ENCODE measurements around the gene ADGRG6. TPM values are rescaled to one million over a fixed set of nuclear protein-coding genes. Genes with fewer than 3 reads are reported as not detected.

Gene ADGRG6
- total and polyA plus RNA-seq, 10 of the 15 experiments (the other 5 are each of a cell fraction or from before 2014, with no cell fraction given): 0.01 to 0.24 (median 0.13) TPM; not detected in 7

DNA sequence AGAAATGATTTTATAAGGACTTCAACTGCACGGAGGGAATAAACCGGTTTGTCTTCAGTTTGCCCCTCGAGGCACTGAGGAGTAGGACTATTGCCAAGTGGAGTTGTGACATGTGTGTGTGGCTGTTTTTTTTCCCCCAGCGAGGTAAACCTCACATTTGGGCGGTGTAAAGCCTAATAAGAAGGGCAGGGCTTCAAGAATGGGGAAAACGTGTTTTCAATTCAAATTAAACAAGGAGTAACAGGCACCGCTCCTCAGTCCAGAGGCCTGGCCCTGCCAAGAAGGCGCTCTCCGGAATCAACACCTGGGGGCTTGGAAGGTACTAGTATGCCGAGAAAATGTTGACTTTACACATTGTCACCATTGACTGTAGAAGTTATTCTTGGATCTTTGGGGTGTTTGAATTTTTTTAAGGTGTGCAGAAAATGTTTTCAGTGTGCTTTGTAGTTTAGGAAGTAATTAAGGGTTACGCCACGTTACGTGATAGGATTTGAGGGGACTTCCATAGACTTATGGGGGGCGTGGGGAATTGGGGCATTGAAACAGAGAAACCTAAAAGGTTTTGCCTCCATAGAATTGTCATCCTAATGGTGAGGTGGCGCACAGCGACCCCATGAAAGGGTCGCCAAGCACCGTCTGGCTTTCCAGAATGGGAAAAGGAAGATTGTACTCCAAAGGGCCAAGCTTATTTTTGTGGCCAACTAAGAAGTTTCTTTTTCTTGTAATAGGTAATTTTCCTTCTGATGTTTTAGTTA is 791 bp downstream of the ADGRG6 start:
- ChIA-PET SMC1A (ENCODE audit: uncharacterized antibody, unreplicated experiment) (no interaction called here), POLR2A (no interaction called here), RAD21 (ENCODE audit: unreplicated experiment) (no interaction called here), CTCF (no interaction called here)
- in situ Hi-C loops (cut with MboI): no loop called here
- Histone ChIP-seq H3K27me3 (replicated peaks in 1 of 2; ENCODE audit: control insufficient read depth in 2 of 2, insufficient read depth in 2 of 2, low read length in 1 of 2) (peaks cover 2 to 10% of the 10 kb centered on the region in 2 experiments; a peak in 3 of 4 replicates), H3K4me3 (no peak overlapping the region), H2AFZ (ENCODE audit: control insufficient read depth, low read depth, low read length) (no peak overlapping the region), H3K4me1 (ENCODE audit: control insufficient read depth, insufficient read depth, low read length) (no peaks in the 10 kb centered on the region), H3K9ac (ENCODE audit: control insufficient read depth, insufficient read depth, low read length) (no peak overlapping the region), H3K36me3 (ENCODE audit: control insufficient read depth in 2 of 2, insufficient read depth in 2 of 2, low read length in 1 of 2) (no peaks in the 10 kb centered on the region), H3K4me2 (ENCODE audit: control insufficient read depth, insufficient read depth) (no peak overlapping the region), H4K20me1 (ENCODE audit: control insufficient read depth, insufficient read depth) (no peaks in the 10 kb centered on the region), H3K79me2 (ENCODE audit: control insufficient read depth, insufficient read depth, low read length) (no peaks in the 10 kb centered on the region), H3K27ac (ENCODE audit: control insufficient read depth, insufficient read depth) (no peak overlapping the region), H3K9me3 (replicated peaks; ENCODE audit: control insufficient read depth, insufficient read depth, low read length) (no peaks in the 10 kb centered on the region)
- WGBS (ENCODE audit: insufficient coverage, insufficient replicate concordance, low lambda C conversion rate, missing lambda C conversion rate): 61% methylated on average over 18 of the region's 18 CpGs
- ATAC-seq (no peak), FAIRE-seq (no peak), DNase-seq (ENCODE audit: low read depth, low spot score) (no peak)
- BruUV-seq (replicated peaks): no TSS peak
- intact Hi-C loops (cut with micrococcal nuclease; ENCODE audit: unreplicated experiment): no loop called here
- TF ChIP-seq CHD4 (IDR thresholded peaks at IDR 0.05): no peak
- TF ChIP-seq RBBP5 (conservative IDR thresholded peaks at IDR 0.05): no peak
- no peak for TF ChIP-seq NBN (IDR thresholded peaks at IDR 0.05)
- TF ChIP-seq, protein P1, sequence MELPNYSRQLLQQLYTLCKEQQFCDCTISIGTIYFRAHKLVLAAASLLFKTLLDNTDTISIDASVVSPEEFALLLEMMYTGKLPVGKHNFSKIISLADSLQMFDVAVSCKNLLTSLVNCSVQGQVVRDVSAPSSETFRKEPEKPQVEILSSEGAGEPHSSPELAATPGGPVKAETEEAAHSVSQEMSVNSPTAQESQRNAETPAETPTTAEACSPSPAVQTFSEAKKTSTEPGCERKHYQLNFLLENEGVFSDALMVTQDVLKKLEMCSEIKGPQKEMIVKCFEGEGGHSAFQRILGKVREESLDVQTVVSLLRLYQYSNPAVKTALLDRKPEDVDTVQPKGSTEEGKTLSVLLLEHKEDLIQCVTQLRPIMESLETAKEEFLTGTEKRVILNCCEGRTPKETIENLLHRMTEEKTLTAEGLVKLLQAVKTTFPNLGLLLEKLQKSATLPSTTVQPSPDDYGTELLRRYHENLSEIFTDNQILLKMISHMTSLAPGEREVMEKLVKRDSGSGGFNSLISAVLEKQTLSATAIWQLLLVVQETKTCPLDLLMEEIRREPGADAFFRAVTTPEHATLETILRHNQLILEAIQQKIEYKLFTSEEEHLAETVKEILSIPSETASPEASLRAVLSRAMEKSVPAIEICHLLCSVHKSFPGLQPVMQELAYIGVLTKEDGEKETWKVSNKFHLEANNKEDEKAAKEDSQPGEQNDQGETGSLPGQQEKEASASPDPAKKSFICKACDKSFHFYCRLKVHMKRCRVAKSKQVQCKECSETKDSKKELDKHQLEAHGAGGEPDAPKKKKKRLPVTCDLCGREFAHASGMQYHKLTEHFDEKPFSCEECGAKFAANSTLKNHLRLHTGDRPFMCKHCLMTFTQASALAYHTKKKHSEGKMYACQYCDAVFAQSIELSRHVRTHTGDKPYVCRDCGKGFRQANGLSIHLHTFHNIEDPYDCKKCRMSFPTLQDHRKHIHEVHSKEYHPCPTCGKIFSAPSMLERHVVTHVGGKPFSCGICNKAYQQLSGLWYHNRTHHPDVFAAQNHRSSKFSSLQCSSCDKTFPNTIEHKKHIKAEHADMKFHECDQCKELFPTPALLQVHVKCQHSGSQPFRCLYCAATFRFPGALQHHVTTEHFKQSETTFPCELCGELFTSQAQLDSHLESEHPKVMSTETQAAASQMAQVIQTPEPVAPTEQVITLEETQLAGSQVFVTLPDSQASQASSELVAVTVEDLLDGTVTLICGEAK (IDR thresholded peaks at IDR 0.05; ENCODE audit: borderline replicate concordance): no peak
- no peak for TF ChIP-seq NR2C2 (IDR thresholded peaks at IDR 0.05; ENCODE audit: borderline replicate concordance, control insufficient read depth, insufficient read length, low read depth)
- TF ChIP-seq, protein P2, sequence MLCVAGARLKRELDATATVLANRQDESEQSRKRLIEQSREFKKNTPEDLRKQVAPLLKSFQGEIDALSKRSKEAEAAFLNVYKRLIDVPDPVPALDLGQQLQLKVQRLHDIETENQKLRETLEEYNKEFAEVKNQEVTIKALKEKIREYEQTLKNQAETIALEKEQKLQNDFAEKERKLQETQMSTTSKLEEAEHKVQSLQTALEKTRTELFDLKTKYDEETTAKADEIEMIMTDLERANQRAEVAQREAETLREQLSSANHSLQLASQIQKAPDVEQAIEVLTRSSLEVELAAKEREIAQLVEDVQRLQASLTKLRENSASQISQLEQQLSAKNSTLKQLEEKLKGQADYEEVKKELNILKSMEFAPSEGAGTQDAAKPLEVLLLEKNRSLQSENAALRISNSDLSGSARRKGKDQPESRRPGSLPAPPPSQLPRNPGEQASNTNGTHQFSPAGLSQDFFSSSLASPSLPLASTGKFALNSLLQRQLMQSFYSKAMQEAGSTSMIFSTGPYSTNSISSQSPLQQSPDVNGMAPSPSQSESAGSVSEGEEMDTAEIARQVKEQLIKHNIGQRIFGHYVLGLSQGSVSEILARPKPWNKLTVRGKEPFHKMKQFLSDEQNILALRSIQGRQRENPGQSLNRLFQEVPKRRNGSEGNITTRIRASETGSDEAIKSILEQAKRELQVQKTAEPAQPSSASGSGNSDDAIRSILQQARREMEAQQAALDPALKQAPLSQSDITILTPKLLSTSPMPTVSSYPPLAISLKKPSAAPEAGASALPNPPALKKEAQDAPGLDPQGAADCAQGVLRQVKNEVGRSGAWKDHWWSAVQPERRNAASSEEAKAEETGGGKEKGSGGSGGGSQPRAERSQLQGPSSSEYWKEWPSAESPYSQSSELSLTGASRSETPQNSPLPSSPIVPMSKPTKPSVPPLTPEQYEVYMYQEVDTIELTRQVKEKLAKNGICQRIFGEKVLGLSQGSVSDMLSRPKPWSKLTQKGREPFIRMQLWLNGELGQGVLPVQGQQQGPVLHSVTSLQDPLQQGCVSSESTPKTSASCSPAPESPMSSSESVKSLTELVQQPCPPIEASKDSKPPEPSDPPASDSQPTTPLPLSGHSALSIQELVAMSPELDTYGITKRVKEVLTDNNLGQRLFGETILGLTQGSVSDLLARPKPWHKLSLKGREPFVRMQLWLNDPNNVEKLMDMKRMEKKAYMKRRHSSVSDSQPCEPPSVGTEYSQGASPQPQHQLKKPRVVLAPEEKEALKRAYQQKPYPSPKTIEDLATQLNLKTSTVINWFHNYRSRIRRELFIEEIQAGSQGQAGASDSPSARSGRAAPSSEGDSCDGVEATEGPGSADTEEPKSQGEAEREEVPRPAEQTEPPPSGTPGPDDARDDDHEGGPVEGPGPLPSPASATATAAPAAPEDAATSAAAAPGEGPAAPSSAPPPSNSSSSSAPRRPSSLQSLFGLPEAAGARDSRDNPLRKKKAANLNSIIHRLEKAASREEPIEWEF (IDR thresholded peaks at IDR 0.05; ENCODE audit: insufficient replicate concordance, low read depth, low read length): no peak
- TF ChIP-seq KLF5 (IDR thresholded peaks at IDR 0.05; ENCODE audit: partially characterized antibody): no peak
- no peak for TF ChIP-seq HCFC1 (IDR thresholded peaks at IDR 0.05; ENCODE audit: low read length)
- TF ChIP-seq POLR2A (IDR thresholded peaks at IDR 0.05; ENCODE audit: low read depth, low read length): no peak
- TF ChIP-seq, protein P3, sequence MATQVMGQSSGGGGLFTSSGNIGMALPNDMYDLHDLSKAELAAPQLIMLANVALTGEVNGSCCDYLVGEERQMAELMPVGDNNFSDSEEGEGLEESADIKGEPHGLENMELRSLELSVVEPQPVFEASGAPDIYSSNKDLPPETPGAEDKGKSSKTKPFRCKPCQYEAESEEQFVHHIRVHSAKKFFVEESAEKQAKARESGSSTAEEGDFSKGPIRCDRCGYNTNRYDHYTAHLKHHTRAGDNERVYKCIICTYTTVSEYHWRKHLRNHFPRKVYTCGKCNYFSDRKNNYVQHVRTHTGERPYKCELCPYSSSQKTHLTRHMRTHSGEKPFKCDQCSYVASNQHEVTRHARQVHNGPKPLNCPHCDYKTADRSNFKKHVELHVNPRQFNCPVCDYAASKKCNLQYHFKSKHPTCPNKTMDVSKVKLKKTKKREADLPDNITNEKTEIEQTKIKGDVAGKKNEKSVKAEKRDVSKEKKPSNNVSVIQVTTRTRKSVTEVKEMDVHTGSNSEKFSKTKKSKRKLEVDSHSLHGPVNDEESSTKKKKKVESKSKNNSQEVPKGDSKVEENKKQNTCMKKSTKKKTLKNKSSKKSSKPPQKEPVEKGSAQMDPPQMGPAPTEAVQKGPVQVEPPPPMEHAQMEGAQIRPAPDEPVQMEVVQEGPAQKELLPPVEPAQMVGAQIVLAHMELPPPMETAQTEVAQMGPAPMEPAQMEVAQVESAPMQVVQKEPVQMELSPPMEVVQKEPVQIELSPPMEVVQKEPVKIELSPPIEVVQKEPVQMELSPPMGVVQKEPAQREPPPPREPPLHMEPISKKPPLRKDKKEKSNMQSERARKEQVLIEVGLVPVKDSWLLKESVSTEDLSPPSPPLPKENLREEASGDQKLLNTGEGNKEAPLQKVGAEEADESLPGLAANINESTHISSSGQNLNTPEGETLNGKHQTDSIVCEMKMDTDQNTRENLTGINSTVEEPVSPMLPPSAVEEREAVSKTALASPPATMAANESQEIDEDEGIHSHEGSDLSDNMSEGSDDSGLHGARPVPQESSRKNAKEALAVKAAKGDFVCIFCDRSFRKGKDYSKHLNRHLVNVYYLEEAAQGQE (IDR thresholded peaks at IDR 0.05; ENCODE audit: low read depth, low read length): no peak
- no peak for TF ChIP-seq SPI1 (IDR thresholded peaks at IDR 0.05; ENCODE audit: borderline replicate concordance, insufficient read depth, low read depth, low read length)
